NCI-H446 treated with DMSO at 0.1 percent for 48 hours (cell line): ENCODE results near the gene PCDHGA8.
"Not testable (repeated sequence)": the region's sequence is repeated elsewhere in the genome, so short reads cannot be mapped to it uniquely, and the experiment has no call there.

ENCODE experiments used
- DNase-seq: peaks from one replicate; lab custom pipeline; 2025; lab: John Stamatoyannopoulos, UW

Gene PCDHGA8

GRCh38 chr5:141371572-141372475 lies 20.6 kb upstream of the PCDHGA8 start:
- no peak for DNase-seq

- DNase-seq, result no peak
Observed at GRCh38 chr5:141373673-141374317, 18.6 kb upstream of the PCDHGA8 start, which contains the start of gene PCDHGA6. Gene PCDHGA6, plus strand, starts transcription at chr5:141373891. Its CDS starts 193 bp downstream, at chr5:141374084.

DNA sequence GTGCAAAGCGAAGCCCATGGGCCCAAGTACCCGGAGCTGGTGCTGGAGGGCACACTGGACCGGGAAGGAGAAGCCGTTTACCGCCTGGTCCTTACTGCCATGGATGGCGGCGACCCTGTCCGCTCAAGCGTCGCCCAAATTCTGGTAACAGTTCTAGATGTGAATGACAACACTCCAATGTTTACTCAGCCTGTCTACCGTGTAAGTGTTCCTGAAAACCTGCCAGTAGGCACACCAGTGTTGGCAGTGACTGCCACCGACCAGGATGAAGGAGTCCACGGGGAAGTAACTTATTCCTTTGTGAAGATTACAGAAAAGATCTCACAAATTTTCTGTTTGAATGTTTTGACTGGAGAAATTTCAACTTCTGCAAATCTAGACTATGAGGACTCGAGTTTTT lies 17.8 kb upstream of the PCDHGA8 start:
- no peak for DNase-seq

DNA sequence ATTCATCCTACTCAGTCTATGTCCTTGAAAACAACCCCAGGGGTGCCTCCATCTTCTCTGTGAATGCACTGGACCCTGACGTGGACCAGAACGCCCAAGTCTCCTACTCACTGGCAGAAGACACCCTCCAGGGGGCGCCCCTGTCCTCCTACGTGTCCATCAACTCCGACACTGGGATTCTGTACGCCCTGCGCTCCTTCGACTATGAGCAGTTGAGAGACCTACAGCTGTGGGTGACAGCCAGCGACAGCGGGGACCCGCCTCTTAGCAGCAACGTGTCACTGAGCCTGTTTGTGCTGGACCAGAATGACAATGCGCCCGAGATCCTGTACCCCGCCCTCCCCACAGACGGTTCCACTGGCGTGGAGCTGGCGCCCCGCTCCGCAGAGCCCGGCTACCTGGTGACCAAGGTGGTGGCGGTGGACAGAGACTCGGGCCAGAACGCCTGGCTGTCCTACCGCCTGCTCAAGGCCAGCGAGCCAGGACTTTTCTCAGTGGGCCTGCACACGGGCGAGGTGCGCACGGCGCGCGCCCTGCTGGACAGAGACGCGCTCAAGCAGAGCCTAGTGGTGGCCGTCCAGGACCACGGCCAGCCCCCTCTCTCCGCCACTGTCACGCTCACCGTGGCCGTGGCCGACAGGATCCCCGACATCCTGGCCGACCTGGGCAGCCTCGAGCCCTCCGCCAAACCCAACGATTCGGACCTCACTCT lies 16.8 kb upstream of the PCDHGA8 start:
- DNase-seq, result not testable (repeated sequence)

- no peak for DNase-seq
Observed at GRCh38 chr5:141382469-141383294, 9.8 kb upstream of the PCDHGA8 start, which contains the start of gene PCDHGA7. Gene PCDHGA7, plus strand, starts transcription at chr5:141382742. Its CDS starts 158 bp downstream, at chr5:141382900.

DNA sequence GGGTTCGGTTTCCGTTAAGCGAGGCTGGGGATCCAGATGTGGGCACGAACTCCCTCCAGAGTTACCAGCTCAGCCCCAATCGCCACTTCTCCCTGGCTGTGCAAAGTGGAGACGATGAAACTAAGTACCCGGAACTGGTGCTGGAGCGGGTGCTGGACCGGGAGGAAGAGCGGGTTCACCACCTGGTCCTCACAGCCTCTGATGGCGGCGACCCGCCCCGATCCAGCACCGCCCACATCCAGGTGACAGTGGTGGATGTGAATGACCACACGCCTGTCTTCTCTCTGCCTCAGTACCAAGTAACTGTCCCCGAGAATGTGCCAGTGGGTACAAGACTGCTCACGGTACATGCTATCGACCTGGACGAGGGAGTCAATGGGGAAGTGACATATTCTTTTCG lies 9.1 kb upstream of the PCDHGA8 start:
- DNase-seq, result no peak

- no peak for DNase-seq
Observed at GRCh38 chr5:141384471-141385267, 7.8 kb upstream of the PCDHGA8 start.

- DNase-seq, result not testable (repeated sequence)
Observed at GRCh38 chr5:141387557-141388311, 4.7 kb upstream of the PCDHGA8 start, which contains the start of gene PCDHGB4. Gene PCDHGB4, plus strand, starts transcription at chr5:141387698. Its CDS starts 187 bp downstream, at chr5:141387885.

GRCh38 chr5:141388661-141389060 lies 3.8 kb upstream of the PCDHGA8 start:
- DNase-seq, result no peak

DNA sequence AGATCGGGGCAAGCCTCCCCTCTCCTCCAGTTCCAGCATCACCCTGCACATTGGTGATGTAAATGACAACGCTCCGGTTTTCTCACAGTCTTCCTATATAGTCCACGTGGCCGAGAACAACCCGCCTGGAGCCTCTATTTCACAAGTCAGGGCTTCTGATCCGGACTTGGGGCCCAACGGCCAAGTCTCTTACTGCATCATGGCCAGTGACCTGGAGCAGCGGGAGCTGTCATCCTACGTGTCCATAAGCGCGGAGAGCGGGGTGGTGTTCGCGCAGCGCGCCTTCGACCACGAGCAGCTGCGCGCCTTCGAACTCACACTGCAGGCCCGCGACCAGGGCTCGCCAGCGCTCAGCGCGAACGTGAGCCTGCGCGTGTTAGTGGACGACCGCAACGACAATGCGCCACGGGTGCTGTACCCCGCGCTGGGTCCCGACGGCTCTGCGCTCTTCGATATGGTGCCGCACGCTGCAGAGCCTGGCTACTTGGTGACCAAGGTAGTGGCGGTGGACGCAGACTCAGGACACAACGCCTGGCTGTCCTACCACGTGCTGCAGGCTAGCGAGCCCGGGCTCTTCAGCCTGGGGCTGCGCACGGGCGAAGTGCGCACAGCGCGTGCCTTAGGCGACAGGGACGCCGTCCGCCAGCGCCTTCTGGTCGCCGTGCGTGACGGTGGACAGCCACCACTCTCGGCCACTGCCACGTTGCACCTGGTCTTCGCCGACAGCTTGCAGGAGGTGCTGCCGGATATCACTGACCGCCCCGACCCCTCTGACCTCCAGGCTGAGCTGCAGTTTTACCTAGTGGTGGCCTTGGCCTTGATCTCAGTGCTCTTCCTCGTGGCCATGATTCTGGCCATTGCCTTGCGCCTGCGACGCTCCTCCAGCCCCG lies 3.0 kb upstream of the PCDHGA8 start:
- no peak for DNase-seq

- DNase-seq, result no peak
Observed at GRCh38 chr5:141393267-141393666, 834 bp downstream of the PCDHGA8 start.

DNA sequence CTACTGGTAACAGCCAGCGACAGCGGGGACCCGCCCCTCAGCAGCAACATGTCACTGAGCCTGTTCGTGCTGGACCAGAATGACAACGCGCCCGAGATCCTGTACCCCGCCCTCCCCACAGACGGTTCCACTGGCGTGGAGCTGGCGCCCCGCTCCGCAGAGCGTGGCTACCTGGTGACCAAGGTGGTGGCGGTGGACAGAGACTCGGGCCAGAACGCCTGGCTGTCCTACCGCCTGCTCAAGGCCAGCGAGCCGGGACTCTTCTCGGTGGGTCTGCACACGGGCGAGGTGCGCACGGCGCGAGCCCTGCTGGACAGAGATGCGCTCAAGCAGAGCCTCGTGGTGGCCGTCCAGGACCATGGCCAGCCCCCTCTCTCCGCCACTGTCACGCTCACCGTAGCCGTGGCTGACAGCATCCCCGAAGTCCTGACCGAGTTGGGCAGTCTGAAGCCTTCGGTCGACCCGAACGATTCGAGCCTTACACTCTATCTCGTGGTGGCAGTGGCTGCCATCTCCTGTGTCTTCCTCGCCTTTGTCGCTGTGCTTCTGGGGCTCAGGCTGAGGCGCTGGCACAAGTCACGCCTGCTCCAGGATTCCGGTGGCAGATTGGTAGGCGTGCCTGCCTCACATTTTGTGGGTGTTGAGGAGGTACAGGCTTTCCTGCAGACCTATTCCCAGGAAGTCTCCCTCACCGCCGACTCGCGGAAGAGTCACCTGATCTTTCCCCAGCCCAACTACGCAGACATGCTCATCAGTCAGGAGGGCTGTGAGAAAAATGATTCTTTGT lies 2.2 kb downstream of the PCDHGA8 start:
- DNase-seq, result not testable (repeated sequence)

GRCh38 chr5:141397756-141398551 lies 5.5 kb downstream of the PCDHGA8 start, which contains the start of gene PCDHGB5:
Gene PCDHGB5, plus strand, starts transcription at chr5:141397947. Its CDS starts 181 bp downstream, at chr5:141398128.
- not testable (repeated sequence) for DNase-seq

DNA sequence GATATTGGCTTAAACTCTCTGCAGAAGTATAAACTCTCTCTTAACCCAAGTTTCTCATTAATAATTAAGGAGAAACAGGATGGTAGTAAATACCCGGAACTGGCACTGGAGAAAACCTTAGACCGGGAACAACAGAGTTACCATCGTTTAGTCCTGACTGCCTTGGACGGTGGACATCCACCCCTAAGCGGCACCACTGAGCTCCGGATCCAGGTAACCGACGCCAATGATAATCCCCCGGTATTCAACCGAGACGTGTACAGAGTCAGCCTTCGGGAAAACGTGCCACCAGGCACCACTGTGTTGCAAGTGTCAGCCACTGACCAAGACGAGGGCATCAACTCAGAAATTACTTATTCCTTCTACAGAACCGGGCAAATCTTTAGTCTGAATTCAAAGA lies 6.2 kb downstream of the PCDHGA8 start:
- no peak for DNase-seq

DNA sequence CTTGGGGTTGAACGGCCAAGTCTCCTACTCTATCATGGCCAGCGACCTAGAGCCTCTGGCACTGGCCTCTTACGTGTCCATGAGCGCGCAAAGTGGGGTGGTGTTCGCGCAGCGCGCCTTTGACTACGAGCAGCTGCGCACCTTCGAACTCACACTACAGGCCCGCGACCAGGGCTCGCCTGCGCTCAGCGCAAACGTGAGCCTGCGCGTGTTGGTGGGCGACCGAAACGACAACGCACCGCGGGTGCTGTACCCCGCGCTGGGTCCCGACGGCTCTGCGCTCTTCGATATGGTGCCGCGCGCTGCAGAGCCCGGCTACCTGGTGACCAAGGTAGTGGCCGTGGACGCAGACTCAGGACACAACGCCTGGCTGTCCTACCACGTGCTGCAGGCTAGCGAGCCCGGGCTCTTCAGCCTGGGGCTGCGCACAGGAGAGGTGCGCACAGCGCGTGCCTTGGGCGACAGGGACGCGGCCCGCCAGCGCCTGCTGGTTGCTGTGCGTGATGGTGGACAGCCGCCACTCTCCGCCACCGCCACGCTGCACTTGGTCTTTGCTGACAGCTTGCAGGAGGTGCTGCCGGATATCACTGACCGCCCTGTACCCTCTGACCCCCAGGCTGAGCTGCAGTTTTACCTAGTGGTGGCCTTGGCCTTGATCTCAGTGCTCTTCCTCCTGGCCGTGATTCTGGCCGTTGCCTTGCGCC lies 7.3 kb downstream of the PCDHGA8 start:
- DNase-seq, result no peak

DNA sequence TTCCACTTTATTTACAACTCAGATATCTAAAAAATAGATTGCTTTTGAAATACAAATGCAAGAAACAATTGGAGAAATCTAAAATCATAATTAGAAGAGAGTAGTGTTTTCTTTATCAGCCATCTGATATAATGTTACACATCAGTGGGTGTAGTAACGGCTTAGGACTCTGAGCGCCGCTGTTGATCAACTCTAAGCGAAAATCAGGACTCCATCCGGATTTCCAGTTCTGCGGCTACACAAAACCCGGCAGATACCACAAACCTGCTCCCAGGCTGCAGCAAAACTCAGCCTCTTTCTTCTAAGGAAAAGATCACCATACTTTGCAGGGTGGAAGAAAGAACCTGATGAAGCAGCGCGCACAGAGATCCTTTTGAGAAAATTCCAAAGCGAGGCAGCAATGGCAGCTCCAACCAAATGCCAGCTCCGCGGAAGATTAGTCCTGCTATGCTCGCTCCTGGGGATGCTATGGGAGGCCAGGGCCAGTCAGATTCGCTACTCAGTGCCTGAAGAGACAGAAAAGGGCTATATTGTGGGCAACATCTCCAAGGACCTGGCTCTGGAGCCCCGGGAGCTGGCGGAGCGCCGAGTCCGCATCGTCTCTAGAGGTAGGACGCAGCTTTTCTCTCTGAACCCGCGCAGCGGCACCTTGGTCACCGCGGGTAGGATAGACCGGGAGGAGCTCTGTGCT lies 10.3 kb downstream of the PCDHGA8 start, which contains the start of gene PCDHGA9:
TSS of gene PCDHGA9 (plus strand) at position 226 of the 691 bp plus-strand sequence. CDS start at position 401, 175 bp downstream.
- DNase-seq, result no peak
